ENCODE measurements around the gene DAB1.

DAB1 gene

GRCh38 chr1:56965916-56966697, 457.8 kb downstream of the DAB1 start, which contains the start of gene C8B:
Gene C8B, minus strand, starts transcription at chr1:56966015. Its CDS starts 67 bp downstream, at chr1:56965948.
- no peak for DNase-seq

GRCh38 chr1:56965191-56965590, 458.7 kb downstream of the DAB1 start:
- DNase-seq, result no peak

GRCh38 chr1:56964349-56965017, 459.4 kb downstream of the DAB1 start:
- no peak for DNase-seq

- no peak for DNase-seq
Observed at GRCh38 chr1:56963667-56964066, 460.2 kb downstream of the DAB1 start.

- no peak for DNase-seq
Observed at GRCh38 chr1:56961426-56961825, 462.4 kb downstream of the DAB1 start.

GRCh38 chr1:56958526-56958925, 465.3 kb downstream of the DAB1 start:
- no peak for DNase-seq

GRCh38 chr1:56957931-56958330, 465.9 kb downstream of the DAB1 start:
- no peak for DNase-seq

GRCh38 chr1:56954664-56955063, 469.2 kb downstream of the DAB1 start:
- DNase-seq, result no peak

GRCh38 chr1:56953386-56953785, 470.5 kb downstream of the DAB1 start:
- no peak for DNase-seq

- DNase-seq, result no peak
Observed at GRCh38 chr1:56952501-56952900, 471.4 kb downstream of the DAB1 start.

- DNase-seq, result no peak
Observed at GRCh38 chr1:56948403-56949023, 475.3 kb downstream of the DAB1 start.
